ENCODE results near the gene SLC16A10.
"Not testable (repeated sequence)": the region's sequence is repeated elsewhere in the genome, so short reads cannot be mapped to it uniquely, and the experiment has no call there.

Gene SLC16A10

DNA sequence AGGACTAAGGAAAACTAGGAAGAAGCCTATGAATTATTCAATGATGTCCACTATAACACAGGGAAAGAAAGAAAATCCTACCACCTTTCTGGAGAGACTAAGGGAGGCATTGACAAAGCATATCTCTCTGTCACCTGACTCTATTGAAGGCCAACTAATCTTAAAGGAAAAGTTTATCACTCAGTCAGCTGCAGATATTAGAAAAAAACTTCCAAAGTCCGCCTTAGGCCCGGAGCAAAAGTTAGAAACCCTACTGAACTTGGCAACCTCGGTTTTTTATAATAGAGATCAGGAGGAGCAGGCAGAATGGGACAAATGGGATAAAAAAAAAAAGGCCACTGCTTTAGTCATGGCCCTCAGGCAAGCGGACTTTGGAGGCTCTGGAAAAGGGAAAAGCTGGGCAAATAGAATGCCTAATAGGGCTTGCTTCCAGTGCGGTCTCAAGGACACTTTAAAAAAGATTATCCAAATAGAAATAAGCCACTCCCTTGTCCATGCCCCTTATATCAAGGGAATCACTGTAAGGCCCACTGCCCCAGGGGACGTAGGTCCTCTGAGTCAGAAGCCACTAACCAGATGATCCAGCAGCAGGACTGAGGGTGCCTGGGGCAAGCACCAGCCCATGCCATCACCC lies 47.0 kb downstream of the SLC16A10 start:
- DNase-seq, result not testable (repeated sequence)

DNA sequence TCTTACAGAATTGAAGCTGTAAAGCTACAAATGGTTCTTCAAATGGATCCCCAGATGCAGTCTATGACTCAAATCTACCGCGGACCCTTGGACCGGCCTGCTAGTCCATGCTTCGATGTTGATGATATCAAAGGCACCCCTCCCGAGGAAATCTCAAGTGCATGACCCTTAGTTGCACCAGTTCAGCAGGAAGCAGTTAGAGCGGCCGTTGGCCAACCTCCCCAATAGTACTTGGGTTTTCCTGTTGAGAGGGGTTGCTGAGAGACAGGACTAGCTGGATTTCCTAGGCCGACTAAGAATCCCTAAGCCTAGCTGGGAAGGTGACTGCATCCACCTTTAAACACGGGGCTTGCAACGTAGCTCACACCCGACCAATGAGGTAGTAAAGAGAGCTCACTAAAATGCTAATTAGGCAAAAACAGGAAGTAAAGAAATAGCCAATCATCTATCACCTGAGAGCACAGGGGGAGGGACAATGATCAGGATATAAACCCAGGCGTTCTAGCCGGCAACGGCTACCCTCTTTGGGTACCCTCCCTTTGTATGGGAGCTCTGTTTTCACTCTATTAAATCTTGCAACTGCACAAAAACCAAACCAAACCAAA lies 50.3 kb downstream of the SLC16A10 start:
- not testable (repeated sequence) for DNase-seq

DNA sequence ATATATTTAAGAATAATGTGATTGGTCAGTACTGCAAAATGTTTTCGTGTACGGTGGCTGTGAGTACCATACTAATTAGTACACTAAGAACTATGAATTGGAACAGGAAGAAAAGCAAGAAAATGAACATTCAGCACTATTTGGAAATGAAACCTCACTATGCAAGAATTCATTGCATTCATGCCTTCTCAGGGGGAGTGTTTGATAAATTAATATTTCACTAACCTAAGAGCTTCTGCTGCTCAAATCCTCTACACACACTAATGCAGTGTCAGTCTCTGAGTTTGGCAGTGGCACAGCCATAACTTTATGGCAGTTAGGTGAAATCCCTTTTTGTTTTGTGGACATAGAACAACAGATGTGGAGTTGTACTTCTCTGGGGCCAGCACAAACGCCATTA lies 60.1 kb downstream of the SLC16A10 start:
- DNase-seq, result no peak

DNA sequence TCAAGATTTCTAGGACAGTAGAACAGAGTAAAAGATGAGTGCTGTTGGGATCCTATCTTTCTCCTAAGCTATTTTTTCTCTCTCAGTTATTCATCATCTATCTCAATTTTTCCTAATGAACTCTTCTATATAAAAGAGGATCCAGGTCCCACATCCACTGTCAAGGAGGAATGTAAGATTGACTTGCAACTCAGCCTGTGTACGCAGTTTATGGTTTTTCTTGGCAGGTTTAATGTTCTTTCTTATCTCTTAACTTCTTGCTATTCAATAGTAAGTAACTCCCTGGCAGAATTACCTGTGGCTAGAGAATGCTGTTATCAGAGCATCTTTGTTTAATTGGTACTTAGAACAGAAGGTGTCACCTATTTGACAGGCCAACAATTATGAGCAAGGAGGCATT lies 60.8 kb downstream of the SLC16A10 start:
- DNase-seq, result no peak

DNA sequence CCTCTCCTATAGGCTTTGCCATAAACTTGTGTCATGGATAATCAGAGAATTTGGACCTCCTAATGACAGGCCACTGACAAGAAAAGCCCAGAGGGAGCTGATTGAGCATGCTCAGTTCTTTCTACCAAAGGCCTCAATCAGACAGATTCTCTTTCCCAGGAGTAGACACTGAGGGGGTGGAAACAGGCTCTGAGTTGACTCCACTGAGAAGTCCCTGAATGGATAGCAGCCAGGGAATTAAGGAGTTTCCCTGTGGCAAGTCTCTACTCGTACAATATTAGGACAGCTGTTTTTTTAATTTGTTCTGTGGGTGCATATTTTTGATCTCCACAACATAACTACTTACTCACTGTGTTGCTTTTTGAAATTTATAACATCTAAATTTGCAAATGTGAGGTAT lies 63.3 kb downstream of the SLC16A10 start:
- DNase-seq, result no peak

DNA sequence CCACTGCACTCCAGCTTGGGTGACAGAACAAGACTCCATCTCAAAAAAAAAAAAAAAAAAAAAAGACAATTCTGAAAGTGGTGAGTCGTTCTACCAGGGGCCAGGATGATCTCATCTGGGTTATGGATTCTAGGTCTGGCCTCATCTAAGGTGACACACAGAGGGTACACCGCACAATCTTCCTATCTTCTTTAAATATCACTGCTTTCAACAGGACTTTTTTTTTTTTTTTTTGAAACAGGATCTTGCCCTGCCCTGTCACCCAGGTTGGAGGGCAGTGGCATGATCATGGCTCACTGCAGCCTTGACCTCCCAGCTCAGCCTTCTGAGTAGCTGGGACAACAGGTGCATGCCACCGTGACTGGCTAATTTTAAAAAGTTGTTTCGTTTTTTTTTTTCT lies 67.7 kb downstream of the SLC16A10 start:
- DNase-seq, result no peak

DNA sequence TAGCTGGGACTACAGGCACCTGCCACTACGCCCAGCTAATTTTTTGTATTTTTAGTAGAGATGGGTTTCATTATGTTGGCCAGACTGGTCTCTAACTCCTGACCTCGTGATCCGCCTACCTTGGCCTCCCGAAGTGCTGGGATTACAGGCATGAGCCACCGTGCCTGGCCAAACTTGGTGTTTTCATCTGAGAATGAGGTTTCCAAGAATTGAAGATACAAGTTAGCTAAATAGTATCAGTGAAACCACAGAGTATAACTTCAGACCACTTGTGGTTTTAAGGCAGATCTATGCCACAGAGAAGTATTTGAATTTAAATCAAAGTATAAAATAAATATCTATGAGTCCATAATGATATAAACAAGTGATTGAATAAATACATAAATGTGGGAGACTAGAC lies 70.1 kb downstream of the SLC16A10 start:
- DNase-seq, result no peak

DNA sequence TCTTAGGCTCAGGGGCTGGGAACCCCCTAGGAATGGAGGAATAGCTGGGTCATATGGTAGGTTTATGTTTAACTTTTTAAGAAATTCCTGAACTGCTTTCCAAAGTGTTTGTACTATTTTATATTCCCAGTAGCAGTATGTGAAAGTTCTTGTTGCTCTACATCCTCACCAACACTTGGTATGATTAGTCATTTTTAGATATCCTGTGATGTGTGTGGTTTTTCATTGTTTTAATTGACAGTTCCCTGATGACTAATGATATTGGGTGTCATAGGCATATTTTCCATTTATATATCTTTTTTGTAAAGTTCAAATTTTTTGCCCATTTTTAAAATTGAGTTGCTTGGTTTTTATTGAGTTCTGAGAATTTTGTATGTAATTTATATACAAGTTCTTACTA lies 72.3 kb downstream of the SLC16A10 start:
- DNase-seq, result no peak

DNA sequence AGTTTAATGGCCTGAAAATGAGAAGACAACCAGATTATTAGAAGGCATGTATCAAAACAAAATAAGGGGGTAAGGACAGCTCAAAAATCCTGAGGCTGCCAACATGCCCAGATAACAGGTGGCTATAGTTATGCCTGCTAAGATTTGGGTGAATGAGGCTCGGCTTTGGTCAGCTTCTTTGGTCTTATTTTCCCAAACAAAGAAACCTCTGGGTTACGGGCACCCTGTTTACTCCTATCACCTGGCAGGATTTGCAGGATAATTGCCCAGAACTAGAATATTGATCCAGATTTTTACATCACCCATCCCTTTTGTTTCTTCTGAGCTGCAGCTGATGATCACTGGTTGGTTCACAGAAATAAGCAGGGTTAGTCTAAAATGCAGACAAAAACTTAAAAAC lies 74.3 kb downstream of the SLC16A10 start:
- no peak for DNase-seq

DNA sequence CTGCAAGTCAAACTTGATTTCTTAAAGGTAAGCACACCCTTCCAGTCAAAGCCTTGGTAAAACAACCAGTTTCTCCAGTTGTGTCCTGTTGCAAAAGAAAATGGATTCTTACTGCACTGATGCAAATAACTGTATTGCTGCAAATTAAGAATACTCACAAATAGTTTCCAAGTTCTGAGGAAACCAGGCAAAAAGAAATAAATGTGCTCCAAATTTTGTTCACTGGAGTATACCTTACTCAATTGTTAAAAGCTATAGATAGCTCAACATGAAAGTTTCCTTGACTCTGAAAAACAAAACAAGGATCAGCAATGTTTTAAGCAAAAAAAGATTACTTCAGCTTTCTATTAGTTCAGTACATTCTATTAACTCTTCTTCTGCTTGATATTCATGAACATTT lies 75.2 kb downstream of the SLC16A10 start:
- no peak for DNase-seq

DNA sequence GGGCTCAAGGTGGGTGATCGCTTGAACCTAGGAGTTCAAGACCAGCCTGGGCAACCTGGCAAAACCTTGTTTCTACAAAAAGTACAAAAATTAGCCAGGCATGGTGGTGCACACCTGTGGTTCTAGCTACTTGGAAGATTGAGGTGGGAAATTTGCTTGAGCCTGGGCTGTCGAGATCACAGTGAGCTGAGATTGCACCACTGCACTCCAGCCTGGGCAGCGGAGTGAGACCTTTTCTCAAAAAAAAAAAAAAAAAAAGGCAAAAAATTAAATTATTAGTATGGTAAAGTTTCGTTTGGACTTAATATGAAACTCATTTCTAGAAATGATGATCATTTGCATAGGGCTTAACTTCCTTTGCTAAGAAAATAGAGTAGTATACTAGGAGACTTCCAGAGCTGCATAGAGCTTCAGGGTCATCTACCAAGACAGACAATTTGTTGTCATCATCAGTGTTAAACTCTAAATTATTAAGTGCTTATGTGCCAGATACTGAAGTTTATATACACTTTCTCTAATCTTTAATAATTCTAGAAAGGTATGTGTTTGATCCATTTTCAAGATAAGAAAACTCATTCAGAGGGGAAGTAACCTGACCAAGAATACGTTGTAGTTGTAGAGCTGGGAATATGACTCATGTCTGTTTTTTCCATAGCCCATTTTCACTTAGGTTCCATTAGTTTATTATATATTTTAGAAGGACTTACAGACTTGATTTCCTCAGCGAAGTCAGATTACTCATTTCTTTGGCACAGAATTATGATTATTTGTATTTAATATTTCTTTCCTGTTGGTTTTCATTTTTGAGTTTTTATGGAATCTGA lies 84.5 kb downstream of the SLC16A10 start:
- DNase-seq, result no peak

DNA sequence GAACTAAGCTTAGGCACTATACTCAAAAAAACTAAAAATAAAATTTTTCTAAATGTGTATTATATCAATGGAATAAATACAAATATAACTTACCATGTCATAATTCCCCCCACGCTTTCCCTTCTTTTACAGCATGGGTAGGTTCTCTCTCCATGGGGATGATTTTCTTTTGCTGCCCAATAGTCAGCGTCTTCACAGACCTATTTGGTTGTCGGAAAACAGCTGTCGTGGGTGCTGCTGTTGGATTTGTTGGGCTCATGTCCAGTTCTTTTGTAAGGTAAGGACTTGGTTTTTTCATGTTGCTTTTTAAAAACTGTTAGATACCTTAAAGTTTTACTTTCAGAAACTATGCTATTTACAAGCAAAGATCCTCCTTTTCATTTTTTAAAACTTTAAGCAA lies 85.3 kb downstream of the SLC16A10 start:
- DNase-seq, result no peak

DNA sequence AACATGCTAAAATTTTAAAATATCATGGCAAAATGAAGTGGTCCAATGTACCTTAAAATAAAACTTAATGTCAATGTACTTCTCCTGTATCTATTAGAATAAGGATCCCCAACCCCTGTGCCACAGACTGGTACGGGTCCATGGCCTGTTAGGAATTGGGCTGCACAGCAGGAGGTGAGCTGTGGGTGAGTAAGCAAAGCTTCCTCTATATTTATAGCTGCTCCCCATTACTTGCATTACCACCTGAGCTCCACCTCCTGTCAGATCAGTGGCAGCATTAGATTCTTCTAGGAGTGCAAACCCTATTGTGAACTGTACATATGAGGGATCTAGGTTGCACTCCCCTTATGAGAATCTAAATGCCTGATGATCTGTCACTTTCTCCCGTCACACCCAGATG lies 86.0 kb downstream of the SLC16A10 start:
- DNase-seq, result no peak

DNA sequence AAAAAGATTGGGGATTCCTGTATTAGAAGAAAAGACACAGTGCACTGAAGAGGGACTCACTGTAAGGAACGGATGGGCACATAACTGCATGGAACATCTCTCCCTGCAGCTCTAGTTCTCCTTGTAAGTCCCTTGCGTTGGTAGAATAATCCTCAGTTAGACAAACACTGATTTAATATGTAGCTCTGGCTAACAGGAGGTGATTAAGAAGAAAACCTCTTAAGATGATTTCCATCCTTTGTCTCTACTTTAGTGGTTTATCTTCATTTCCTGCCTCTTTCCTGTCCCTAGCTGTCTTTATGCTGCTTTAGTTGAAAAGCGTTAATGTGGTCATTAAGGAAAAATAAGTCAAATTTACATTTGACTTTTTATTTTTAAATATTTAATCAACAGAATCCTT lies 86.6 kb downstream of the SLC16A10 start:
- DNase-seq, result no peak

DNA sequence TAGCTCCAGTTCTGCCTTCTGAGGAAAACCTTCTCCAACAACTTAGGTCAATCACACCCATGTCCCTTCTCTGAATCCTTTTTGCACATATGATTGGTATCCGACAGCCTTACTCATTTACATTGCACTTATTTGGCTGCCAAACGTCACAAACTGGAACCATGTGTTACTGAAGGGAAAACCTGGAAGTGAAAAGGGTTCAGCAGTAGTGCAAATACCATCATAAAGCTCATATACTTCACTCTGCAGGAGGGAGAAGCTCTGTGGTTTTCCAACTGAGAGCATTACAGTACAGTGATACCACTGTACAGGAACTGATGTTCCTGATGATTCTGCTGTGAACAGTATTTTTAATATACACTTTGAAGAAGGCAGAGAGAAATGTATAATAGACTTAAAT lies 87.8 kb downstream of the SLC16A10 start:
- DNase-seq, result no peak

DNA sequence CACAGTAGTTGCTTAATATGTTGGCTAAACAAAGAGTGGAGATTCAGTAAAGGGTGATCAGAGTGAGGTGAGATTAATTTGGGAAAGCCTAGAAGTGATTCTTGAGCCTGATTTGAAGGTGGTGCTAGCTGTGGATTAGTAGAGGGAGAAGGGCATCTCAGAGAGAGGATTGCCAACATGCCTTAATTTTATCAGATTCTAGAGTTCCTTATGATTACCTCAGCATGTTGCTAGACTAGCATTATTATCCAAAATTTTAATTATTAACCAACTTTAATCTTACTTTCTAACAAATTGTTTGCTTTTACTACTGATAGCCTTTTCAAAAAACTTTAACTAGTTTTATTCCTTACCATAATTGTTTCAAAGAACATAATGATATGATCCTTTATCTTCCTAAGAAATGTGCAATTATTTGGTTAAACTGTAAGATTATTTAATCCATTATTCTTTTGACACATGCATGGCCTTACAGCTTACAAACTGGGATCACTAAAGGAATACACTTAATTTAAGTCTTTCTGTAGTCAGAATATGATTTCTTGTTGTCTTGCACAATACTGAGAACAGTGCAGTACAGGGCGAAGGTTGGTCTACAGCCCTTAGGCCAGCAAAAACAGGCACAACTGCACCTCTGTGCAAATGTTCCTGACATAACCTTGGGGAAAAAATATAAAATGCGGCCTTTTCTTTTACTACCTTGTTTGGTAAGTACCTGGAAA lies 88.9 kb downstream of the SLC16A10 start:
- DNase-seq, result no peak

DNA sequence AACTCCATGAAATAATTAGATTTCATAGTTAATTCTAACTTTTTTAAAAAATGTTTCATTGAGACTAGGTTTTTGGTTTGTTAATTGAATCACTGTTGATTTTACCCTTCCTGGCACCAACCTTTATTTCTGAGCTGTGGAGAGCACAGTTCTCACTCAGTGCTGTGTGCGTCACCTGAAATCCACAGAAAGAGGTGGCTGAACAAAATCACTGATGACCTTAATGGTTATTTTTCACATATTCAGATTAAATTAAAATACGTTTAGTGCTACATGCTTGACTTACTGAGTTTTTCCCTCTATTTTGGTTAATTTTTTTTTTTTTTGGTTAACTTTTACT lies 89.4 kb downstream of the SLC16A10 start:
- DNase-seq, result no peak

DNA sequence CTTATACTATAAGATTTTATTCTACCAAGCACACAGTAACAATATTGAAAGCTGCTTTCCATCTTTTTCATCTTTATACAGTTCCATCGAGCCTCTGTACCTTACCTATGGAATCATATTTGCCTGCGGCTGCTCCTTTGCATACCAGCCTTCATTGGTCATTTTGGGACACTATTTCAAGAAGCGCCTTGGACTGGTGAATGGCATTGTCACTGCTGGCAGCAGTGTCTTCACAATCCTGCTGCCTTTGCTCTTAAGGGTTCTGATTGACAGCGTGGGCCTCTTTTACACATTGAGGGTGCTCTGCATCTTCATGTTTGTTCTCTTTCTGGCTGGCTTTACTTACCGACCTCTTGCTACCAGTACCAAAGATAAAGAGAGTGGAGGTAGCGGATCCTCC lies 89.8 kb downstream of the SLC16A10 start:
- no peak for DNase-seq

DNA sequence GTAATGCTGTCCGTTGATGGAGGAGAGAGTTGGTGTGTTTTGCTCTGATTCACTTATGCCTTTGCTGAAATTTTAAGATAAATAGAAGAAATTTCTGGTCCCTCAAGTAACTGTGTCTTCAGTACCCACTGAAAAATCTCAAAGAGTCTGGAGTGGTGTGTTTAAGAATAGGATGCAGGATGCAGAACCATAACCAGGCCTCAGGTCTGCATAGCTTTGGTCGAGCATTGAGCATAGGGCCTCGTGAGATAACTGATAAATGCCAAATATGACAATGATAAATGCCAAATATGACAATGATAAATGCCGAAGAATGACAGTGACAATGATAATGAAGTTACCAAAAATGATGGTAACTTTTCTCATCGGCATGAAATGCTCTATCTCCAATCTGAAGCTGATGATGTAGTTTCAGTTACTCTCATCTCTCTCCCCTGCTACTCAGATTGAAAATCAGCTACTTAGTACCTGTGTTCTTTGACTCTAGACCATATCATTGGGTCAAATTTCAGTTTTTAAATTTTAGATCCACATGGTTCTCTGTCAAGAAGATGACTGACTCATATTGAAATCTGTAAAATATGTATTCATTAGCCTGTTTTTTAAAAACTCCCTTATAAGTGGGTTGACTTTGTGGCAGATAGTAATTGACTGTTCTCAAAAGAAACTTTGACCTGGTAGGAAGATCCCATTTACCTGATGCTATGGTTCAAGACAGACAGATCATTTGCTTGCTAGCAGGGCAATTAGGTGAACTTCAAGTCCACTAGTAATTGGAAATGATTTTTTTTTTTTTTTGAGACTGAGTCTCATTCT lies 96.6 kb downstream of the SLC16A10 start:
- no peak for DNase-seq

DNA sequence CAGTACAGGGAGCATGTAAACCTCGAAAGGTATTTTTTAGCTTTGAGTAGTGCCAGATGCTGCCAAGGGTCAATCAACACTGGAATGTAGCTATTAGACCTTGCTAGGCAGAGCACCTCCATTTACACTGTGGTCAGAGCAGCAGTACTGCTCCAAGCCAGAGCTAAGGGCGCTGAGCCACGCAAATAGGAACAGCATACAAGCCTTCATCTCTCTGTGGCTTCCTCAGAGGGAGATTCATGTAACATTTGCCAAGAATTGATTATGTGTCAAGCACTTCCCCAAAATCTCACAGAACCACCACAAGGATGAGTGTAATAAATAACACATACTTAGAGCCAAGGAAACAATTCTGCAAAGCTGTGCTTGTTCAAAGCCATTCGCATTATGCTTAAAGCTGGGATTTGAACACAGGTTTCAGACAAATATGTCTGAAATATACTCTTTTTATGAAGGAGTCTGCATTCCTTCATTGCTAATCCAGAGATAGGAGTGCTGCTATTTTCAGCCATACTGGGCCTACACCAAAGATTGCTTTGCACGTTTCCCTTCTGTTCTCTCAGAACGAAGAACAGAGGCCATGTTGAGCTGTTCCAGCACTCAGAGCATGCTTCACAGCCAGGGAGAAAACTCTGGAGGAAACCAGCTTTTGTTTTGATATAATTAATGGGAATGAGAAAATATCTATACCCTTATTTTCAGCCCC lies 97.7 kb downstream of the SLC16A10 start:
- no peak for DNase-seq

DNA sequence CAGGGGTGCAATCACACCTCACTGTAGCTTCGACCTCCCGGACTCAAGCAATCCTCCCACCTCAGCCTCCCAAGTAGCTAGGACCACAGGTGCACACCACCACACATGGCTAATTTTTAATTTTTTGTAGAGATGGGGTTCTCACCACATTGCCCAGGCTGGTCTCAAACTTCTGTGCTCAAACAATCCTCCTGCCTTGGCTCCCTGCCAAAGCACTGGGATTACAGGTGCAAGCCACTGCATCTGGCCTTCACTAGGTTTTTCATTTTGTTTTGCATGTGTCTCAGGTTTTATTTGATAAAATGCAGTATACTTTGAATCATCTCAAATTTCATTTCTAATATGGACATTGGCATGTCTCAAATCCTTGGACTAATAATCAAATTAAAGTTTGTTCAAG lies 98.7 kb downstream of the SLC16A10 start:
- no peak for DNase-seq

DNA sequence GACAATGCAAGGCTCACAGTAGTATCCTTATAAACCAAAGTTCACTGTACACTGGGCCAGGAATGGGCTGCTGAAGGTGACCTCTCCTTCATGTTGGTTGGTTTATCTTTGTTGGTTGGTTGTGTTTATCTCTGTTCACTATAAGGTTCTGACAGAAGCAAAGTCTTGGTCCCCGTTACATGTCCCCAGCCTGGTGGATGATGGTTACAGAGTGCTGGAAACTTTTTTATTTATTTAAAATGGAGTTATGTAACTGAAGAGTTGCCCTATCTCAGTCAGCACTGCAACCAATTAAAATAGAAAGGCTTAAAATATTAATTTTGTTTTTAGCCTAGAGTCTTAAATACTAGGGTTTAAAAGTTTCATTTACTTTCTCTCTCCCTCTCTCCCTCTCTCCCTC lies 100.6 kb downstream of the SLC16A10 start:
- DNase-seq, result no peak

All from NCI-H524 treated with DMSO at 0.1 percent for 48 hours (cell line).